ENCODE results near the gene ANXA1.
"Not testable (repeated sequence)": the region's sequence is repeated elsewhere in the genome, so short reads cannot be mapped to it uniquely, and the experiment has no call there.

Gene ANXA1, protein sequence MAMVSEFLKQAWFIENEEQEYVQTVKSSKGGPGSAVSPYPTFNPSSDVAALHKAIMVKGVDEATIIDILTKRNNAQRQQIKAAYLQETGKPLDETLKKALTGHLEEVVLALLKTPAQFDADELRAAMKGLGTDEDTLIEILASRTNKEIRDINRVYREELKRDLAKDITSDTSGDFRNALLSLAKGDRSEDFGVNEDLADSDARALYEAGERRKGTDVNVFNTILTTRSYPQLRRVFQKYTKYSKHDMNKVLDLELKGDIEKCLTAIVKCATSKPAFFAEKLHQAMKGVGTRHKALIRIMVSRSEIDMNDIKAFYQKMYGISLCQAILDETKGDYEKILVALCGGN

GRCh38 chr9:73151653-73152542, at the start of gene ANXA1:
TSS of gene ANXA1 (plus strand) at chr9:73151865. CDS start at chr9:73158536, 6,671 bp downstream.
- no peak for DNase-seq

DNA sequence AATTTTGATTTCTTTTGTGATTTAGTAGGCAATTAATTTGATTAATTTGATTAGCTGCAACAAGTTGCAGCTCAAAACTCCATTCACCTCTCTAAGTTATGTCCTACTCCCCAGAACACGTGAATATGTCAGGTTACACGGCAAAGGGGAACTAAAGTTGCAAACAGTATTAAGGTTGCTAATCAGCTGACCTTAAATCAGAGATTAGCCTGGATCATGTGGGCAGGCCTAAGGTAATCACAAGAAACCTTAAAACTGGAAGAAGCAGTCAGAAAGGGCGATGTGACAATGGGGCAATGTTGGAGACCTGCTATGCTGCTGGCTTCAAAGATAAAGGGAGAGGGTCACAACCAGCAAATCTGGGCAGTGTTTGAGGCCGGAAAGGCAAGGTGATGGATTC, 47.3 kb upstream of the ANXA1 start:
- no peak for DNase-seq

GRCh38 chr9:73104921-73105320, 46.7 kb upstream of the ANXA1 start:
- DNase-seq: no peak

- not testable (repeated sequence) for DNase-seq
These were observed 44.1 kb upstream of the ANXA1 start for GRCh38 chr9:73107489-73108069.

DNA sequence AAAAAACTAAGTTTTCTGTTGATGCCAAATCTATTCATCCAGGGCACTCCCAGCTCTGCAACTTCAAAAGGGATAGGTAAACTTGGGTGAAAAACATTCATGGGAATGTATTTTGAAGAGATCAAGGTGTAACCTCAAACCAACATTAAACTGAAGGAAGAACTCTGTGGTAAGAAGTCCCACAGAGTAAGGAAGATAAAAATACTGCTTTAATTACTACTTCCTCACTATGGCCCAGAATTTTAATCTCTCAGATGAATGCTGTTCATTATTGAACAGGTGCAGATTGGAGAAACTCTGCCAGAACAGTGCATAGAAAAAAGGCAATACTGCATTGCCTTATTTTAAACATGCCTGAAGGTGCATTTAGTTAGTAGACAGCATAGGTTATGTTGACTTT, 37.6 kb upstream of the ANXA1 start:
- DNase-seq: no peak

DNA sequence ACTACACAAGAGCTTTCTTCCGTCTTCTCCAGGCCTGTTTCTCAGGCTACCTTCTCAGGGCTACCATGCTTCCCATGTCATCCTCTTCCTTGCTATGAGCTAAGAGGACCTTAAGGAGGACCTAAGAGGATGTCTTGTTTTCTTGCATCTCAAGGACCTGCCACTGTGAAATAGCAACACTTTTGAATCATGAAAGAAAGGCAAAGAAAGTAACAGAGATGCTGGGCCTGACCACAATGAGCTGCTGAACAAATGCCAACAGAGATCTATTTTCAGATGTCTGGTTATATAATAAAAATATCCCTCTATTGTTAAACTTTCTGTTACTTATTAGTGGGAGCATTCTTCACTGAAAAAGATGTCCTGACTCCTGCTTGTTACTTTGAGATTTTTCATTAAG, 36.7 kb upstream of the ANXA1 start:
- DNase-seq: no peak

DNA sequence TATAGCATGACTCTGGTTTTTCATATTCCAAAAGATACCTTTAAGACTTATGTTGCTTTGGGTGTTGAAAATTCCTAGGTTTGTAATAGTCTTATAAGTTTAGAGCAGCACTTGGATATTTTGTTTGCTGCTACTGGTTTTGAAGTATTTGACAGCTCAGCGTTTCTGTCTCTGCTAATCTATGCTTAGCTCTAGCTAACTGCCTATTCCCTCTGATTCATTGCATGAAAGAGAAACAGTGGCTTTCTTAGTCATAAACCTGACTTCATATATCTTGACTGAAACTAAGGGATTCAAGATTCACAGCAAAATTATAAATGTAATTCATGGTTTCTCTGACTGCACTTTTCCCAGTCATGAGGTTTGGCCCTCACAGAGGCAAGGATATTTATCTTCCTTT, 35.6 kb upstream of the ANXA1 start:
- DNase-seq: no peak

- no peak for DNase-seq
These were observed 34.8 kb upstream of the ANXA1 start for GRCh38 chr9:73116880-73117279.

GRCh38 chr9:73118286-73118685, 33.4 kb upstream of the ANXA1 start:
- no peak for DNase-seq

- no peak for DNase-seq
These were observed 32.6 kb upstream of the ANXA1 start for GRCh38 chr9:73118898-73119554.

- DNase-seq: no peak
These were observed 30.2 kb upstream of the ANXA1 start for GRCh38 chr9:73121375-73121935.

GRCh38 chr9:73125651-73126050, 26.0 kb upstream of the ANXA1 start:
- no peak for DNase-seq

DNA sequence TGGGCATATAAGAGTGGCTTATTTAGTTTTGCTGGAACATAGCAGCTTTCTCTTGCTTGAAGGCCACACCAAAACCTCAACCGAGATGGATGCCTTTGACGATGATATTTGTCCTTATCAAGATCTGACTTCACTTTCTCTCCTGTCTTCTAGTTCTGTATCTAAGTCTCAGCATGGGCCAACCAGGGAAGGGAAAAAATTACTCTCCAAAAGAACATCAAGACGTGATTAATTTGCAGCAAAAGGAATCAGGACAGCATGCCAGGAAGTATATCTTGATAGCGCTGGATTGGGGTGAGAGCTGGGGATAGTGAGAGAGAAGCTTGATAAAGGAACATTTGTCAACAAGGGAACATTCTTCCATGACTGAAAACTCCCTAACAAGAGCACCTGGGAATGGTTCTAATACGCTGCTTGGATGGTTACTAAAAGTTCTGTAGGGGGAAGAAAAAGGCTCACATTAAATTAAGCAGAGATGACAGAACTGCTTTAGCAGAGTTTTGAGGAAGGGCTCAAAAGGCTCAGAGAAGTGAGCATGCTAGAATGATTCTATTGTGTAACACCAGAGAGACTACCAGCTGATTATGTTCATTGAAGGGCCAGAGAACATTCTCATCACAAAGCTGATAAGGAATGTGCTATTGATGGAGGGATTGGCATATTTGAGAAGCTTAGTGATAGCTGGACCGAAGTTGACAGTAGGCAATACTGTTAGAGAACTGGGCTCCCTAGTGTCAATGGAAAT, 21.6 kb upstream of the ANXA1 start:
- no peak for DNase-seq

- DNase-seq: no peak
These were observed 20.2 kb upstream of the ANXA1 start for GRCh38 chr9:73131461-73131860.

DNA sequence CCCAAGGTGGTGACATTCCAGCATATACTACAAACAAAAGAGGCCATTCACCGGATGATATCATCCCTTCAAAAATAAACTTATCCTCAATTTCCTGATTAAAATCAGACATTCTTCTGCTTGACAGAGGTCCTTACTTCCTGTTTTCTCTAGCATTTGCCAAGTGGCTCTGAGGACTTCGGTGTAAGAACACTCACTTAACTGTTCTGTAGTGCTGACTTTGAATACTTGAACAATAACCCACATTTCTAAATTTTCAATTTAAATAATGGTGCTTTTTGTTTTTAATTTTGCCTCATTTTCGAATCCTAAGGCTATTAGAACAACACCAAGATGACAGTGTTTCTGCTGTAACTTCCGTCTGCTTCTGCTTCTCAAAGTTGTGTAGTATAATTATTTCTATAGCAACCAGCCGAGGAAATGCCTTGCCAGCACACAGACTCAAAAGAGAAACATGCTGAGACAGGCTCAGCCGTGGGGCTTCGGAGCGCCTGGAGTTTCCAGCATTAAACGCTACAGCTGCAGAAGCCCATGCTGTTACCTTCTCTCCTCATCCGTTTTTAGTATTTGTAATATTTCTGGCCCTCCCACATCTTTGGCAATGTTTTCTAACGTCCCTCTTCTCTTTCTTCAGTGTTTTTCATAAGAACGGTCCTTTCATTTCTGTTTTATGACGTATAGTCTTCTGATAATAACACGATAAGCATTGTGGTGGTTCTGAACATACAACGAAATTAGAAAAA, 19.5 kb upstream of the ANXA1 start:
- no peak for DNase-seq

DNA sequence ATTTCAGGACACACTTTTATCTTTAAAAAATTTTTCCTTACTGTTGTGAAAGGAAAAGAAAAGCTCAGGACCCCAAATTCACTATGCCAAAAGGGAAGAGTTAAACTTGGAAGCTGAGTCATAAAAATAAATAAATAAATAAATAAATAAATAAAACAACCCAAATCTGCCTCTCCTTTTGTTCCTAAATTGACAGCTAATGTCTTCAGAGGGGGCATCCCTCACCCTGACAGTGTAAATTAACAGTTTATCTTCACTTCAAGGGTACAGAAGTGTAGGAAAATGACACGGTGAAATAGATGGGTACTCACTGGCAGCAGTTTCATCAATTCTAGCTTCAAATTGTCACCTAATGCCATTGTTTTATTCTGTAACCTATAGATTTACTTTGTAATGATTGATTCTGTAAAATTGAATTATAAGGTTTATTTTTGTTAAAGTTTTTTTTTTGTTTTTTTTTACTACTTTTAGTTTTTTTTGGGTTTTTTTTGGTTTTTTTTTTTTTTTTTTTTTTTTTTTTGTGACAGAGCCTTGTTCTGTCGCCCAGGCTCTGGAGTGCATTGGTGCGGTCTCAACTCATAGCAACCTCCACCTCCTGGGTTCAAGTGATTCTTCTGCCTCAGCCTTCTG, 18.5 kb upstream of the ANXA1 start:
- DNase-seq: no peak

GRCh38 chr9:73133921-73134407, 17.7 kb upstream of the ANXA1 start:
- no peak for DNase-seq

DNA sequence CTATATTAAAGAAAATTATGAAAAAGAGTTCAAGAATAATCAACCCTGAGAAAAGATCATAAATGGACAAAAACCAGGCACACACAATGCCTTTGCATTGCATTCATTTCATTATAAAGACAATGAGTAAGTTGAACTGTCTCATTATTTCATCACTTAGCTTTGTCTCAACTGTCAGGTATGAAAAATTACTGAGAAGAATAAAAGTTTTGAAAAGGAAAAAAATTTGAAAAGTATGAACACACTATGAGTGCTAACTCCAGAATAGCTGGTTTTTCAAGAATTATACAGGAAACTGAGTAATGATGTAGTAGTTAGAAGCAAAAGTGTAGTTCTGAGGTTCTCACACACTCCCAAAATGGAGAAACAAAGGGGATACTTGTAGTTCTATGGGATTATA, 16.3 kb upstream of the ANXA1 start:
- no peak for DNase-seq

- no peak for DNase-seq
These were observed 14.3 kb upstream of the ANXA1 start for GRCh38 chr9:73137286-73137899.

DNA sequence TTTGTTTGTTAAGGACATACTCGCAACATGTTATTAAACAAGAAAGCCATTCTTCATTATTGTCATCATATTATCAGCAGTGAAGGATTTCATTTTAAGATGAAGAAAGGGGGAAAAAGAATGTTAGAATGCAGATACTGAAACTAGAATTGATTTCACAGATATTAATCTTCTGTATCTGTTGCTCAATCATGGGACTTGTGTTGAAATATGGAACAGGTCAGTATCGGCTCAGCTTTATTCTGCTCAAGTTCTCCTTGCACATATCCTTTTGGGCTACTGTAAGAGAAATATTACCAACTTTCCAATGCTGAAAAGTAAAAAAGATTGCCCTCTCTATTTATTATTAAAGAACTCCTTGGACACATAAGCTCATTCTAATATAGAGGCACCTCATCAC, 13.8 kb upstream of the ANXA1 start:
- DNase-seq: no peak

Measured in GOT3 (cell line).